D341Med (cell line): ENCODE data around the gene SLC26A5.

ENCODE experiments used
- DNase-seq: peaks from one replicate; pipeline ENCODE4 v3.0.0; 2012; ENCODE audit warnings: low spot score

The SLC26A5 gene

GRCh38 chr7:103347507-103348267 is 98.3 kb downstream of the SLC26A5 start, which contains the start of gene PSMC2:
Gene PSMC2 (plus strand): TSS chr7:103347643. CDS start chr7:103347712, 69 bp downstream.
- DNase-seq: peak; percentile 77

- DNase-seq: no peak
Measured at GRCh38 chr7:103346396-103346795, 99.6 kb downstream of the SLC26A5 start.

- DNase-seq: peak; percentile 89
Measured at GRCh38 chr7:103344453-103345149, 101.4 kb downstream of the SLC26A5 start, which contains the start of gene DNAJC2. Gene DNAJC2 (minus strand): TSS chr7:103344767. CDS start chr7:103344622, 145 bp downstream.

- peak; percentile 50 for DNase-seq
Measured at GRCh38 chr7:103343758-103344452, 102.1 kb downstream of the SLC26A5 start.

- no peak for DNase-seq
Measured at GRCh38 chr7:103343332-103343731, 102.7 kb downstream of the SLC26A5 start.

GRCh38 chr7:103341466-103341865 is 104.5 kb downstream of the SLC26A5 start:
- no peak for DNase-seq

- no peak for DNase-seq
Measured at GRCh38 chr7:103338864-103339263, 107.1 kb downstream of the SLC26A5 start.

GRCh38 chr7:103336761-103337160 is 109.2 kb downstream of the SLC26A5 start:
- DNase-seq: no peak

GRCh38 chr7:103325744-103326143 is 120.3 kb downstream of the SLC26A5 start:
- no peak for DNase-seq
